Eye (tissue), 1 donor: Measurements from ENCODE around the gene UBE2D4.
"Not testable (repeated sequence)": the region's sequence is repeated elsewhere in the genome, so short reads cannot be mapped to it uniquely, and the experiment has no call there.

Source experiments
- DNase-seq: peaks from one replicate; pipeline ENCODE4 v3.0.0-alpha.2; 2015

The UBE2D4 gene

DNA sequence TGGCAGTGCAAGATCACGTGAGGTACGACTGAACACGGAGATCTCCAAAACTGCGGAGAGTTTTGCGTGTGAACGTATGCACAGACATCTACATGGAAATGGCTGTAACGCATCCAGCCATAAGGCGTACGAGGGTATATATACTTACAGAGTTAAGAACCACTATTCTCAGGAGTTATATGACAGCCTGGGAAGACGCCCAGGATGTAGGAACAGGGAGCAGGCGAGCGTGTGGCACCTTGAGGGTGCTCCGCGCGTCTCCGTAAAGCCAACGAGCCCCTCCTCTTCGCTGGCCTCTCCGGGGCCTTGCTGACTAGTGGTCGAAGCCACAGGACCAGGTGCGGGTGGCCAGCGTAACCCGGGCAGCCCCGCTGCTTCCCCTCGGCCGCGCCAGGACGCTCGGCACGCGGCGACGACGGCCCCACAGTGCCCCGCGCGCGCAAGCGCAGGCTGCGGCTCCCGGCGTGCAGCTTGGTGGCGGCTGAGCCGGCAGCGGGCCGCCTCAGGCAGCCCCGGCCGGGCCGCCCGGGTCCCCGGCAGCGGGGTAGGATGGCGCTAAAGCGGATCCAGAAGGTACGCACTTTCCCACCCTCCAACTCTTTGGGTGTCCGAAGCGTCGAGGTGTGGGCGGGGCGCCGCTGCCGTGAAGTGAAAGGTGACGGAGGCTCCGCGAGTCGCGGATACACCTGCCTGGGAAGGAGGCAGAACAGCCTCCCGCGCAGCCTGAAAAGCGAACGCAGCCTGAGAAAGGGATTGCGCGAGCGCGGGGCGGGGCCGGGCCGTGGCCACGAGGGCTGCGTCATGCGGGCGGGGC lies at the start of gene UBE2D4:
UBE2D4 (plus strand) TSS at position 453 of the 814 bp plus-strand sequence; CDS start at position 550, 97 bp downstream.
- peak; percentile 90 for DNase-seq

- DNase-seq, result no peak
Observed at GRCh38 chr7:43876976-43877745, 49.1 kb upstream of the UBE2D4 start.

- no peak for DNase-seq
Observed at GRCh38 chr7:43877968-43878864, 48.0 kb upstream of the UBE2D4 start.

DNA sequence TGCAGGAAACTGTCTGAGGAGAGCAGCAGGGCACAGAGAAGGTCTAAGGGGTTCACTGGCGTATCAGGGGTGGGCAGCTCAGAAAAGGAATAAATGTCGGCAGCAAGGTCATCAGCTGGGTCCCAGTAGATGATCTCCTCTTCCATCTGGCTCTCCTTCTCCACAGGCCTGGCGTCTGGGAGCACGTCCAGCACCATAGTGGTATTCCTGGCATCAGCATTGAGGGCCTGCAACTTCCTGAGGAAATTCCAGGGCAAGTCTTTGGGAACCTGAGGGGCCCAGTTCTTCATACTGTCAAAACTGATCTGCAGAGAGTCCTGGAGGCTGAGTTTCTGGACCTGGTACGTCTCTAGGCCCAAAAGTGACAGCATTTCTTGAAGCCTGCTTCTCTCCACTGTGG lies 47.4 kb upstream of the UBE2D4 start:
- DNase-seq, result no peak

DNA sequence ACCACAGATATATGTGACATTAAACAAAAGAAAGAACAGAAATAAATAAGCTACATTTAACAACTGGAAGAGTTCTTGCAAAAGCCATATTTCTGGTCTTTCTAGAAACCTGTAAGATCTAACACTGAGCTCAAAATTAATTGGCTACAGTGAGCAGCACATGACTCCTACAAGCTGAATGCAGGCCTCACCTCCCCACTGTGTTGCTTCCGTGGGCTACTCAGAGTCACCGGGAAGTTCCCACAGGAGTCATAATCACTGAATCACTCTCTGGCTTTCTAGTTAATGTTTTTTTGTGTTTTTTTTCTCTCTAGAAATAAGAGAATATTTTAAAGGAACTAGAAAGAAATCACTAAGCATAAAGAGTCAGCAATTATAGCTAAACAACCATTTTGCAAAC lies 46.8 kb upstream of the UBE2D4 start:
- DNase-seq, result no peak

GRCh38 chr7:43880596-43880995 lies 45.6 kb upstream of the UBE2D4 start:
- no peak for DNase-seq

DNA sequence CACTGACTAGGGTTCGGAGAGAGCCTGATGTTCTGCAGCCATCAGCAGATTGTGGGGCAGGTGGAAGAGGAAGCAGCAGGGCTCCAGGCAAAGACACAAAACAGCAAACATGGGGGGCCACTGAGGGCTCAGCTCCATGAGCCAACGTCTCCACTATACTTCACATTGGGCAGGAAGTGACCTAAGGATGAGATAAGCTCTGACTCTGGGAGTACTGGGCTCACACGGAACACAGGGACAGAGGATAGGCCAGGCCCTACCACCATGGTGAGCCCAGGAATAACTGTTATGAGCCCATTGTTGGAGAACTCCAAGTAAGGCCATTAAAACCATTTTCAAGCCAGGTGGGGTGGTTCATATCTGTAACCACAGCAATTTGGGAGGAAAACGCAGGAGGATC lies 42.0 kb upstream of the UBE2D4 start:
- DNase-seq, result no peak

DNA sequence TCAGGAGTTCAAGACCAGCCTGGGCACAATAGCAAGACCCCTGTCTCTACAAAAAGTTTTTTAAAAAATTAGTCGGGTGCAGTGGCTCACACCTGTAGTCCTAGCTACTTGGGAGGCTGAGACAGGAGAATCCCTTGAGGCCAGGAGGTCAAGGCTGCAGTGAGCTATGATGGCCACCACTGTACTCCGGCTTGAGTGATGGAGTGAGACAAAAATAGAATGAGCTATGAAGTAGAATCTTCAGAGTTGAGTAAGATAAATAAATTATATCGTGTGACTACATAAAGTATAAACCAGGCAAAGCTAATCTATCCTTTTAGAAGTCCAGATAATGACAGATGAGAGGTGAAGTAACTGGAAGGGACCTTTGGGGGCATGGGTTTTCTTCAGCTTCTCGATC lies 41.6 kb upstream of the UBE2D4 start:
- DNase-seq, result no peak

DNA sequence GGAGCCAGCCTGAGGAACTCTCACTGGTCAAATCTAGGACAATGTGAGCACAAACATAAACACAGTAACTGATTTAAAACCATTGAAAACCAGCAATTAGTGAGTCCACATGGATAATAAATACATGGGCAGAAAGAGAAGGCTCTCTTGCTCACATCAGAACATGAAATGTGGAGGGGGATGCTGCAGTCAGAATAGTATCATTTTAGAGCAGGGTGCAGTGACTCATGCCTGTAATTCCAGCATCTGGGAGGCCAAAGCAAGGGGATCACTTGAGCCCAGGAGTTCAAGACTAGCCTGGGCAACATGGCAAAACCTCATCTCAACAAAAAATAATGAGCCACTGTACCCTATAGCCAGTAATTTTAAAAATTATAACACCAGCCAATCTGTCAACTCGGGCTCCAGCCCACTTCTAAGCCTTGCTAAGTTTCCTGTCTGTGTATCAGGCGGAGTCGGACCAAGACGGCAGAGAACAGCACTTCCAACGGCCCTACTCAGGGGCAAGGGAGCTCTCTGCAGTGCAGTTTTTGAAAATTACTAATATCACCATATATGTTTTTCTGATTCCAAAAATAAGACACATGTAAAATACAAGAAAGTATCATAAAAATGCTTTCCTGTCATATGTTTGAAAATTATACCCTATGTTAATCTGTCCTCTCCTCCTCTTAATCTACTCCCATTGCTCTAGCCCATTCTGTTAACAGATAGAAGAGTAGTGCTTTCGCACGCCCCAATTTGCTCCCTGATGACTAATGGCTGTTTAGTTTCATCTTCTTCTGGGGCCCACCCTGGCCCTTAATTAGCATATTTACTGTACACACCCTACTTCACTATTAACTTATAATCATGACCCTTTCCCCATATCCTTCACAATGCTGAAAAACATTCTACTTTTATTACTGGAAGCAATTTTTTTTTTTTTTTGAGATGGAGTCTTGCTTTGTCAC lies 37.0 kb upstream of the UBE2D4 start:
- DNase-seq, result no peak

- no peak for DNase-seq
Observed at GRCh38 chr7:43890468-43890867, 35.8 kb upstream of the UBE2D4 start.

- DNase-seq, result no peak
Observed at GRCh38 chr7:43891069-43891955, 34.9 kb upstream of the UBE2D4 start.

- DNase-seq, result no peak
Observed at GRCh38 chr7:43895847-43896415, 30.3 kb upstream of the UBE2D4 start.

DNA sequence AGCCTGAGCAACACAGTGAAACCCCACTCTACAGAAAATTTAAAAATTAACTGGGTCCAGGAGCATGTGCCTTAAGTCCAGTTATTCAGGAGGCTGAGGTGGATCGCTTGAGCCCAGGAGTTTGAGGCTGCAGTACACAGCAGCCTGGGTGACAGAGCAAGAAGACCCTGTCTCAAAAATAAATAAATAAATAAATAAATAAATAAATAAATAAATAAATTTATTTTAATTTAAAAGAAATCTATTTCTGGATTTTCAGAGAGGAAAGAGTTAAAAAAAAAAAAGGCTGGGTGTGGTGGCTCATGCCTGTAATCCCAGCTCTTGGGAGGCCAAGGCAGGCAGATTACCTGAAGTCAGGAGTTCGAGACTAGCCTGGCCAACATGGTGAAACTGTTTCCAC lies 27.7 kb upstream of the UBE2D4 start:
- not testable (repeated sequence) for DNase-seq

- no peak for DNase-seq
Observed at GRCh38 chr7:43902542-43903054, 23.6 kb upstream of the UBE2D4 start.

GRCh38 chr7:43904533-43905208 lies 21.6 kb upstream of the UBE2D4 start:
- DNase-seq, result no peak

- peak; percentile 21 for DNase-seq
Observed at GRCh38 chr7:43905209-43905946, 20.9 kb upstream of the UBE2D4 start.

DNA sequence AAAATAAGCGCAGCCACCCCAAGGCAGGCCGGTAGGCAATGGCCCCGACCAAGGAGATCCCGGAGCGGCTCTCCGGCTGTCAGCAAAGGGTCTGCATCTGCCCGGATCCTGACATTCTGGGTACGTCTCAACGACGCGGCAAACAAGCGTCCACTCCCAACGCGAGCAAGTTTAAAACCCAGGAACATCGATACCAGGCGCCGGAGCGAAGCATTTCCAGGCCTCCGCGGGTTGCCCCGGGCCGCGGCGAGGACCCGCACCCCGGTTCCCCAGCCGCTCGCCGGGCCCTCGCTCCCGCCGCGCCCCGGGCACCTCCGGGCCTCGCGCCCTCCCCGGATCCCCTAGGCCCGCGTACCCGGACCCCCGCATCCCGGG lies 20.3 kb upstream of the UBE2D4 start:
- DNase-seq, result peak; percentile 77

DNA sequence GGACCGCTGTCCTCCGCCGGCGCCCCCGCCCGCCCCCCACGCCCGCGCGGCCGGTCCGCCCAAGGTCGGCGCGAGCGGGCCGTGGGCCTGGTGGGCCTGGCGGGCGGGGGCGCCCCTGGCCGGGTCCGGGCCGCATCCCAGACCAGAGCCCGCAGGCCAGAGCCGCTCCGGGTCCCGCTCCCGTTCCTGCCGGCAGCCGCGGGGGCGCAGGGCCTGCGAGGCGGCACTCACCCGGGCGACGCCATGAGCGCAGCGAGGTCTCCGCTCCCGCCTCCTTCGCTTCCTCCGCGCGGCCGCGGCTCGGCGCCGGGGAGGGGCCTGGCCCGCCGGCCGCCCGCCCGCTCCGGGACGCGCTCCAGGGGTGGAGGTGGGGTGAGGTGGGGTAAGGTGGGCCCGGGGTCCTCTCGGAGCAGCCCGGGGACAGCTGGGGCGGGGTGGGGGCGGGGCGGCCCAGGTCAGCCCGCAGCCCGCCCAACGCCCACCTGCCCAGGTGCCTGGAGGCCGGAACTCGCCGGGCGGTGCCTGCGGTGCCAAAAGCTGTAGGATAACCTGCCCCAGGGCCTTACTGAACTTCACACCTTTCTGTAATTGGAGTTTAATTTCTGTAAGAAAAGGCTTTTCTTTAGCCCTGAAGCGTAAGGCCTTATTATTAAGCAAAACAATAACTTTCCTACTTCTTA lies 19.8 kb upstream of the UBE2D4 start, which contains the start of gene URGCP:
URGCP (minus strand) TSS at position 266 of the 680 bp plus-strand sequence; CDS start at position 245, 21 bp downstream.
- DNase-seq, result peak; percentile 69
